Mucosa of descending colon (tissue), 3 donors: ENCODE measurements around the gene MTR. TPM values are rescaled to one million over a fixed set of nuclear protein-coding genes. Genes with fewer than 3 reads are reported as not detected.

ENCODE experiments used
- ATAC-seq: fragments of 200-7000 bp; cut with Tn5 transposase; one replicate; pipeline ENCODE4 v1.9.1; 2020; ENCODE audit warnings: mild to moderate bottlenecking, moderate library complexity
- DNase-seq, 3 donors: peaks; one replicate each; pipeline ENCODE4 v3.0.0-alpha.2; 2020
- H3K36me3 ChIP-seq: fragments of 200-600 bp; one replicate; pipeline ENCODE4 v1.8.0; 2021; ENCODE audit warnings: low read depth, mild to moderate bottlenecking
- H3K4me1 ChIP-seq: fragments of 200-600 bp; one replicate; pipeline ENCODE4 v1.8.0; 2021; ENCODE audit warnings: low read depth, mild to moderate bottlenecking
- H3K4me3 ChIP-seq: fragments of 200-600 bp; one replicate; pipeline ENCODE4 v1.8.0; 2021; ENCODE audit warnings: mild to moderate bottlenecking
- H3K9me3 ChIP-seq: fragments of 200-600 bp; one replicate; pipeline ENCODE4 v1.8.0; 2021; ENCODE audit warnings: mild to moderate bottlenecking
- intact Hi-C, 2 donors: fragments of 100-400 bp; cut with DNase I in 1 of 2; cut with micrococcal nuclease in 1 of 2; formaldehyde crosslinking; loops; one replicate each; pipeline versions ENCODE4 v1.11.0 to v1.11.1; 2022; cut with DNase I, micrococcal nuclease
- total RNA-seq, 3 donors: library from RNA; stranded (reverse); fragmentation: NEBNext Ultra II Directional in 2 of 3; extraction: Animal tissue kit (Norgen Biotek cat#: 25700) in 2 of 3; gene quantifications; one replicate each; pipeline versions ENCODE4 v1.2.1 to v1.2.4, GENCODE V29; 2021 to 2023
- TF ChIP-seq, protein P1 (sequence below): fragments of 200-600 bp; IDR thresholded peaks from one replicate; pipeline ENCODE4 v1.8.0; 2022; ENCODE audit warnings: antibody characterized with exemption, mild to moderate bottlenecking
- donor health status: DM: no; HTN: no; CAD: no; lungs with moderate emphysema.
- donor health status: DM: no; HTN: no; CAD: no.
- donor health status: DM: no; HTN: yes; CAD: no.

MTR gene
- total RNA-seq, 3 donors from 2014 or later, result 21.7 to 41.1 (median 23.5) TPM

- intact Hi-C loops, result loop anchor here in 1 of 2 donors (10.0 kb wide), 1 partner anchor 629 kb away; no protein-coding TSS in a partner anchor
- Histone ChIP-seq H3K36me3 (no peaks in the 10 kb centered on the region), H3K4me1 (no peaks in the 10 kb centered on the region), H3K9me3 (no peaks in the 10 kb centered on the region), H3K4me3 (no peak overlapping the region)
- TF ChIP-seq, protein P1, sequence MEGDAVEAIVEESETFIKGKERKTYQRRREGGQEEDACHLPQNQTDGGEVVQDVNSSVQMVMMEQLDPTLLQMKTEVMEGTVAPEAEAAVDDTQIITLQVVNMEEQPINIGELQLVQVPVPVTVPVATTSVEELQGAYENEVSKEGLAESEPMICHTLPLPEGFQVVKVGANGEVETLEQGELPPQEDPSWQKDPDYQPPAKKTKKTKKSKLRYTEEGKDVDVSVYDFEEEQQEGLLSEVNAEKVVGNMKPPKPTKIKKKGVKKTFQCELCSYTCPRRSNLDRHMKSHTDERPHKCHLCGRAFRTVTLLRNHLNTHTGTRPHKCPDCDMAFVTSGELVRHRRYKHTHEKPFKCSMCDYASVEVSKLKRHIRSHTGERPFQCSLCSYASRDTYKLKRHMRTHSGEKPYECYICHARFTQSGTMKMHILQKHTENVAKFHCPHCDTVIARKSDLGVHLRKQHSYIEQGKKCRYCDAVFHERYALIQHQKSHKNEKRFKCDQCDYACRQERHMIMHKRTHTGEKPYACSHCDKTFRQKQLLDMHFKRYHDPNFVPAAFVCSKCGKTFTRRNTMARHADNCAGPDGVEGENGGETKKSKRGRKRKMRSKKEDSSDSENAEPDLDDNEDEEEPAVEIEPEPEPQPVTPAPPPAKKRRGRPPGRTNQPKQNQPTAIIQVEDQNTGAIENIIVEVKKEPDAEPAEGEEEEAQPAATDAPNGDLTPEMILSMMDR, result no peak
- no peak for ATAC-seq
- no peak for DNase-seq
Observed at GRCh38 chr1:236765831-236766230, 29.3 kb upstream of the MTR start.

DNA sequence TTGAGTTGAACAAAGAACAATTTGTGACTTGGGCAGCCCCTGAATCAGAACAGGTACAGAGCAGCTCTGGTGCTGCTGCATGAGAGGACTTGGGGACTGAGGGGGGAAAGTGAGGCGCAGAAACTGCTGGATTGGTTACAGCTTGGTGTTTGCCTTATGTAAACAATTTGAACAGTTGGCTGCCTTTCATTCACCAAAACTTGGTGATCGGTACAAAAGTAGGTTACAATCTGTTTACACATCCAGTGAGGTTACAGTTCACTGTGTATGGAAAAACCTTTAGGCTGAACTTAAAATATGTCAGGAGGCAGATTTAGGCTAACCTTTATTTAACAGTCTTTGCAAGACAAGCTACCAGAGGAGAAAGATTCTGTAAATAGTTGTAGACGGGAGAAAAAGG is 28.6 kb upstream of the MTR start:
- Histone ChIP-seq H3K4me3 (no peak overlapping the region), H3K4me1 (no peaks in the 10 kb centered on the region), H3K36me3 (no peaks in the 10 kb centered on the region), H3K9me3 (no peaks in the 10 kb centered on the region)
- TF ChIP-seq, protein P1, result no peak
- intact Hi-C loops, result loop anchor here in 1 of 2 donors (10.0 kb wide), 1 partner anchor 628 kb away; no protein-coding TSS in a partner anchor
- no peak for ATAC-seq
- DNase-seq, result no peak

DNA sequence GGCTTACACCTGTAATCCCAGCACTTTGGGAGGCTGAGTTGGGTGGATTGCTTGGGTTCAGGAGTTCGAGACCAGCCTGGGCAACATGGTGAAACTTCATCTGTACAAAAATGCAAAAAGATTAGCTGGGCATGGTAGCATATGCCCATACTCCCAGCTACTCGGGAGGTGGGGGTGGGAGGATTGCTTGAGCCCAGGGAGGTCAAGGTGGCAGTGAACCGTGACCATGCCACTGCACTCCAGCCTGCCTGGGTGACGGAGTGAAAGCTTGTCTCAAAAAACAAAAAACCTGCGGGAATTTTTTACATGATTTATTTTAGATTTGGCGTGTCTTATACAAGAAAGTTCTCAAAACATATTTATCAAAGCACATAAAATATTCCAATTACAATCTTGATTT is 27.8 kb upstream of the MTR start:
- intact Hi-C loops, result loop anchor here in 1 of 2 donors (10.0 kb wide), 1 partner anchor 628 kb away; no protein-coding TSS in a partner anchor
- Histone ChIP-seq H3K4me1 (no peaks in the 10 kb centered on the region), H3K9me3 (no peaks in the 10 kb centered on the region), H3K4me3 (no peak overlapping the region), H3K36me3 (no peaks in the 10 kb centered on the region)
- TF ChIP-seq, protein P1, result no peak
- ATAC-seq (no peak), DNase-seq (no peak)

- no peak for ATAC-seq
- H3K9me3 ChIP-seq, result no peaks in the 10 kb centered on the region
- H3K4me1 ChIP-seq, result no peaks in the 10 kb centered on the region
- DNase-seq, result no peak
- intact Hi-C loops, result loop anchor here in 1 of 2 donors (10.0 kb wide), 1 partner anchor 626 kb away; no protein-coding TSS in a partner anchor
- H3K36me3 ChIP-seq, result no peaks in the 10 kb centered on the region
- TF ChIP-seq, protein P1, result no peak
- no peak overlapping the region for H3K4me3 ChIP-seq
Observed at GRCh38 chr1:236768601-236769000, 26.5 kb upstream of the MTR start.

DNA sequence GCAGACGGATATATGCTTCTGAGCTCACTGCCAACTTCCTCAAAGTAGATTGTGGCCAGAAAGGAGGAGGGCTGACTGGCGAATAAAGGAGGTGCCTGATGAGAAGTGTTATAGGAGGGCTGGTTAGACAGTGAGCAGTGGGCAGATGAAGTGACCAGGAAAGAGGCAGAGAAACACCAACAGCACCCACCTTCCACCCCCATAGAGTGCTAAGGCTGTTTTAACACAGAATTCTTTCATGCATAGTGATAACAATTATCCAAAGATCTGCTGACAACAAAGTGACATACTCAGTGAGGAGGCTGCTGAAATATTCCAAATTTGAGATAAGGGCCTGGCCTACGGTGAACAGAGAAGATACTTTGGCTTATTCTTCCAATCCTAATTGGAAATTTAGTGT is 21.2 kb upstream of the MTR start:
- Histone ChIP-seq H3K36me3 (no peaks in the 10 kb centered on the region), H3K4me1 (no peaks in the 10 kb centered on the region), H3K4me3 (no peak overlapping the region), H3K9me3 (peaks cover 2% of the 10 kb centered on the region)
- intact Hi-C loops, result no loop called here
- no peak for ATAC-seq
- TF ChIP-seq, protein P1, result no peak
- DNase-seq, result no peak

- ATAC-seq (no peak), DNase-seq (no peak)
- TF ChIP-seq, protein P1, result no peak
- H3K36me3 ChIP-seq, result no peaks in the 10 kb centered on the region
- H3K4me1 ChIP-seq, result no peaks in the 10 kb centered on the region
- peaks cover 10% of the 10 kb centered on the region for H3K9me3 ChIP-seq
- intact Hi-C loops, result no loop called here
- no peak overlapping the region for H3K4me3 ChIP-seq
Observed at GRCh38 chr1:236774926-236775325, 20.2 kb upstream of the MTR start.
